ENCODE data around the gene CST7. TPM values are rescaled to one million over a fixed set of nuclear protein-coding genes. Genes with fewer than 3 reads are reported as not detected.

CST7 gene
- total and polyA plus RNA-seq, 10 of the 15 experiments (the other 5 are each of a cell fraction or from before 2014, with no cell fraction given): 0.69 TPM; not detected in 9

GRCh38 chr20:24994186-24994465 lies 45.1 kb downstream of the CST7 start:
- ChIA-PET SMC1A (ENCODE audit: uncharacterized antibody, unreplicated experiment) (interaction anchor here (0.8 to 4.8 kb wide), 9 partner anchors 9 to 405 kb away, joined by 3 to 116 read pairs (median 5); partner anchors contain the start of gene ACSS1), CTCF (interaction anchor here (0.6 to 13.8 kb wide), 16 partner anchors 10 to 414 kb away, joined by 3 to 244 read pairs (median 6); partner anchors contain the start of genes ACSS1, GINS1 and PYGB), POLR2A (interaction anchor here (0.6 to 1.2 kb wide), 4 partner anchors 59 to 70 kb away, joined by 3 to 6 read pairs (median 4); partner anchors contain the start of gene ACSS1), RAD21 (ENCODE audit: unreplicated experiment) (interaction anchor here (0.9 to 4.7 kb wide), 8 partner anchors 42 to 405 kb away, joined by 3 to 87 read pairs (median 6); partner anchors contain the start of gene ACSS1)
- ATAC-seq (no peak), DNase-seq (ENCODE audit: low read depth, low spot score) (no peak), FAIRE-seq (no peak)
- no TSS peak for BruUV-seq (replicated peaks)
- Histone ChIP-seq H3K9ac (ENCODE audit: control insufficient read depth, insufficient read depth, low read length) (no peak overlapping the region), H3K4me1 (ENCODE audit: control insufficient read depth, insufficient read depth, low read length) (peaks cover 5% of the 10 kb centered on the region; the same call in 1 of the 2 replicates), H3K27ac (ENCODE audit: control insufficient read depth, insufficient read depth) (no peak overlapping the region), H3K4me2 (ENCODE audit: control insufficient read depth, insufficient read depth) (no peak overlapping the region), H3K79me2 (ENCODE audit: control insufficient read depth, insufficient read depth, low read length) (peaks cover 27% of the 10 kb centered on the region), H2AFZ (ENCODE audit: control insufficient read depth, low read depth, low read length) (no peak overlapping the region), H4K20me1 (ENCODE audit: control insufficient read depth, insufficient read depth) (no peaks in the 10 kb centered on the region), H3K36me3 (ENCODE audit: control insufficient read depth in 2 of 2, insufficient read depth in 2 of 2, low read length in 1 of 2) (no peaks in the 10 kb centered on the region), H3K9me3 (replicated peaks; ENCODE audit: control insufficient read depth, insufficient read depth, low read length) (no peaks in the 10 kb centered on the region), H3K4me3 (no peak overlapping the region), H3K27me3 (replicated peaks in 1 of 2; ENCODE audit: control insufficient read depth in 2 of 2, insufficient read depth in 2 of 2, low read length in 1 of 2) (no peaks in the 10 kb centered on the region)
- intact Hi-C loops (cut with micrococcal nuclease; ENCODE audit: unreplicated experiment): no loop called here
- 53% methylated on average over 1 of the region's 1 CpG for WGBS (ENCODE audit: insufficient coverage, insufficient replicate concordance, low lambda C conversion rate, missing lambda C conversion rate)
- no peak for TF ChIP-seq BMI1 (IDR thresholded peaks at IDR 0.05; ENCODE audit: borderline replicate concordance)
- no peak for TF ChIP-seq BCL11A (IDR thresholded peaks at IDR 0.05; ENCODE audit: low read depth, low read length)
- no peak for TF ChIP-seq SMC3 (IDR thresholded peaks at IDR 0.05; ENCODE audit: borderline replicate concordance, low read length)
- TF ChIP-seq MAX (IDR thresholded peaks at IDR 0.05; ENCODE audit: low read depth, low read length): no peak
- no peak for TF ChIP-seq SREBF2 (IDR thresholded peaks at IDR 0.05; ENCODE audit: low read length)
- no peak for TF ChIP-seq IKZF2 (IDR thresholded peaks at IDR 0.05)
- no peak for TF ChIP-seq IKZF1 (conservative IDR thresholded peaks at IDR 0.05)
- TF ChIP-seq MEF2B (IDR thresholded peaks at IDR 0.05; ENCODE audit: partially characterized antibody, poor library complexity, severe bottlenecking): no peak
- TF ChIP-seq CEBPZ (IDR thresholded peaks at IDR 0.05; ENCODE audit: low read depth, low read length): no peak
- no peak for TF ChIP-seq KLF5 (IDR thresholded peaks at IDR 0.05; ENCODE audit: partially characterized antibody)
- TF ChIP-seq EED (IDR thresholded peaks at IDR 0.05; ENCODE audit: low read depth): no peak
- no peak for TF ChIP-seq JUND (IDR thresholded peaks at IDR 0.05; ENCODE audit: low read depth, low read length)
- TF ChIP-seq NR2F1 (conservative IDR thresholded peaks at IDR 0.05): no peak
- no peak for TF ChIP-seq NFIC (IDR thresholded peaks at IDR 0.05; ENCODE audit: low read depth, low read length)
- TF ChIP-seq CTCF (IDR thresholded peaks at IDR 0.05 in 2 of 3, conservative IDR thresholded peaks at IDR 0.05 in 1 of 3; ENCODE audit: control insufficient read depth in 2 of 3, extremely low read depth in 1 of 3, insufficient read depth in 1 of 3, low read depth in 3 of 3, low read length in 3 of 3): no peak
- no peak for TF ChIP-seq NBN (IDR thresholded peaks at IDR 0.05)
- no peak for TF ChIP-seq SPI1 (IDR thresholded peaks at IDR 0.05; ENCODE audit: borderline replicate concordance, insufficient read depth, low read depth, low read length)
- TF ChIP-seq ZBED1 (IDR thresholded peaks at IDR 0.05; ENCODE audit: borderline replicate concordance): no peak
- no peak for TF ChIP-seq NR2C2 (IDR thresholded peaks at IDR 0.05; ENCODE audit: borderline replicate concordance, control insufficient read depth, insufficient read length, low read depth)
- in situ Hi-C loops (cut with MboI): loop anchor here (5.0 kb wide), 2 partner anchors 68 to 183 kb away; no protein-coding TSS in a partner anchor
